22Rv1 (cell line): ENCODE data around the gene IFNB1.

ENCODE experiments used
- CTCF ChIP-seq: fragments of 450-650 bp; IDR thresholded peaks from 2 replicates; pipeline ENCODE4 v1.5.1; 2017; ENCODE audit warnings: mild to moderate bottlenecking
- ZFX ChIP-seq: fragments of 450-650 bp; IDR thresholded peaks from 2 replicates; pipeline ENCODE4 v1.6.1; 2017; ENCODE audit warnings: antibody characterized with exemption, borderline replicate concordance

- TF ChIP-seq CTCF (no peak), ZFX (no peak)
Measured at GRCh38 chr9:21077781-21078180, at the start of gene IFNB1.
